Activated CD4-positive, alpha-beta memory T cell treated with anti-CD3 and anti-CD28 coated beads, Interleukin-2, amount 10 ng/mL, durations not matched to agents 7 days and 5 days (primary cell): ENCODE measurements around the gene MFN2. TPM values are rescaled to one million over a fixed set of nuclear protein-coding genes. Genes with fewer than 3 reads are reported as not detected.
"Not testable (repeated sequence)": the region's sequence is repeated elsewhere in the genome, so short reads cannot be mapped to it uniquely, and the experiment has no call there.

Source experiments
- CTCF ChIA-PET: fragments of 350-600 bp; sonication (Branson Sonifier 250); formaldehyde crosslinking; loops from one replicate; lab custom pipeline; 2021; ENCODE audit warnings: antibody characterized with exemption, inconsistent platforms; lab: Charles Lee
- POLR2A ChIA-PET: fragments of 350-600 bp; sonication (Branson Sonifier 250); formaldehyde crosslinking; loops from one replicate; lab custom pipeline; 2021; ENCODE audit warnings: antibody characterized with exemption; lab: Charles Lee
- DNase-seq: peaks from one replicate; pipeline ENCODE4 v3.0.0-alpha.2; 2020
- H3K27ac Mint-ChIP-seq: one replicate; pipeline ENCODE4 v1.8.0; 2021; ENCODE audit warnings: mild to moderate bottlenecking, mixed read lengths
- H3K27me3 Mint-ChIP-seq: one replicate; pipeline ENCODE4 v1.8.0; 2021; ENCODE audit warnings: mixed read lengths
- H3K36me3 Mint-ChIP-seq: one replicate; pipeline ENCODE4 v1.8.0; 2021; ENCODE audit warnings: low read depth, mixed read lengths
- H3K4me1 Mint-ChIP-seq: one replicate; pipeline ENCODE4 v1.8.0; 2021; ENCODE audit warnings: mixed read lengths
- H3K4me3 Mint-ChIP-seq: one replicate; pipeline ENCODE4 v1.8.0; 2021; ENCODE audit warnings: mild to moderate bottlenecking, mixed read lengths
- H3K9me3 Mint-ChIP-seq: one replicate; pipeline ENCODE4 v1.8.0; 2021; ENCODE audit warnings: mixed read lengths
- total RNA-seq, 2 experiments: library from RNA; stranded (reverse); gene quantifications; one replicate each; pipeline ENCODE4 v1.2.3, GENCODE V29; 2021

MFN2 gene
- total RNA-seq: 10 to 100 TPM; 51.4 to 52.1 TPM

- Mint-ChIP-seq H3K9me3 (no peaks in the 10 kb centered on the region), H3K4me3 (peak within 1 kb of the TSS; percentile 95), H3K36me3 (peaks cover 21% of the 10 kb centered on the region), H3K27ac (peak within 1 kb of the TSS; percentile 86), H3K4me1 (peaks cover 51% of the 10 kb centered on the region), H3K27me3 (no peaks in the 10 kb centered on the region)
- CTCF ChIA-PET: interaction anchor here (0.5 to 2.1 kb wide), 9 partner anchors 9 to 202 kb away, joined by 3 to 5 read pairs (median 3); partner anchors contain the start of gene MIIP
- DNase-seq: peak; percentile 94
- POLR2A ChIA-PET: interaction anchor here (0.8 to 9.9 kb wide), 15 partner anchors 12 to 173 kb away, joined by 3 to 296 read pairs (median 4); partner anchors contain the start of genes KIAA2013 and MIIP
Measured at GRCh38 chr1:11979851-11980675, at the start of gene MFN2. Gene MFN2, plus strand, starts transcription at chr1:11980444. Its CDS starts 8,725 bp downstream, at chr1:11989169.

DNA sequence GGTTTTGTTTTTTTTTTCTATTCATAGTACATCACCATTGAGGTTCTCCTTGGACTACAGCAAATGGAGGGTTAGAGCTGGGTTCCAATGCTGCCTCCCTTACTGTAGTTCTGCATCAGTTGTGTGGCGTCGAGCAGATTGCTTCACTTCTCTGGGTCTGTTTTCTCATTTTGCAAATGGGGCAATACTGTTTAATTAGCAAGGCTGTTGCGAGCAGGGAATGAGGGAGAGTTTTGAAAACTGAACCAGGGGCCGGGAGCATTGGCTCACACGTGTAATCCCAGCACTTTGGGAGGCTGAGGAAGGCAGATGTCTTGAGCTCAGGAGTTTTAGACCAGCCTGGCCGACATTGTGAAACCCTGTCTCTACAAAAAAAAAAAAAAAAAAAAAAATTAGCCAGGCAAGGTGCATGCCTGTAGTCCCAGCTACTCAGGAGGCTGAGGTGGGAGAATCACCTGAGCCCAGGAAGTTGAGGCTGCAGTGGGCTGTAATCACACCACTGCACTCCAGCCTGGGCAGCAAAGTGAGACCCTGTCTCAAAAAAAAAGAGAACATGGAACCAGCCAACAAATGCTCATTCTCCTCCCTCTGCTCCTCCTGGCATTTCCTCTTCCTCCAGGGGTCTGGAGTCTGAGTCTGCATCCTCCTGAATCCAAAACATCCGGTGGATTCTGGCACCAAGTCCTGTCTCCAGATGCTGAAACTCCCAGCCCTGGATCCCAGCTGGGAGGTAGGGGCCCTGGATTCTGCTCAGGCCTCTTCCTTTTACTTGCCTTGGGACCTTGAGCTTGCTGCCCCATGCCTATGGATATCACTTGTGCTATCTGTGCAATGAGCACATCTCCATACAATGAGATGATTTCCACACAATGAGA lies 49.4 kb upstream of the MFN2 start:
- POLR2A ChIA-PET: interaction anchor here (6.3 kb wide), 1 partner anchor 22 kb away, joined by 94 read pairs; no protein-coding TSS in a partner anchor
- Mint-ChIP-seq H3K4me1 (peaks cover 12% of the 10 kb centered on the region), H3K27ac (no peak overlapping the region), H3K27me3 (no peaks in the 10 kb centered on the region), H3K4me3 (no peak overlapping the region), H3K36me3 (no peaks in the 10 kb centered on the region), H3K9me3 (no peaks in the 10 kb centered on the region)
- DNase-seq: no peak
- CTCF ChIA-PET: interaction anchor here (1.1 kb wide), 1 partner anchor 21 kb away, joined by 3 read pairs; no protein-coding TSS in a partner anchor

GRCh38 chr1:11931845-11932244 lies 48.4 kb upstream of the MFN2 start:
- CTCF ChIA-PET: no interaction called here
- H3K36me3 Mint-ChIP-seq: no peaks in the 10 kb centered on the region
- H3K27me3 Mint-ChIP-seq: no peaks in the 10 kb centered on the region
- H3K27ac Mint-ChIP-seq: no peak overlapping the region
- no peaks in the 10 kb centered on the region for H3K9me3 Mint-ChIP-seq
- H3K4me3 Mint-ChIP-seq: no peak overlapping the region
- peaks cover 10% of the 10 kb centered on the region for H3K4me1 Mint-ChIP-seq
- DNase-seq: no peak
- POLR2A ChIA-PET: interaction anchor here (6.3 kb wide), 1 partner anchor 23 kb away, joined by 94 read pairs; no protein-coding TSS in a partner anchor

DNA sequence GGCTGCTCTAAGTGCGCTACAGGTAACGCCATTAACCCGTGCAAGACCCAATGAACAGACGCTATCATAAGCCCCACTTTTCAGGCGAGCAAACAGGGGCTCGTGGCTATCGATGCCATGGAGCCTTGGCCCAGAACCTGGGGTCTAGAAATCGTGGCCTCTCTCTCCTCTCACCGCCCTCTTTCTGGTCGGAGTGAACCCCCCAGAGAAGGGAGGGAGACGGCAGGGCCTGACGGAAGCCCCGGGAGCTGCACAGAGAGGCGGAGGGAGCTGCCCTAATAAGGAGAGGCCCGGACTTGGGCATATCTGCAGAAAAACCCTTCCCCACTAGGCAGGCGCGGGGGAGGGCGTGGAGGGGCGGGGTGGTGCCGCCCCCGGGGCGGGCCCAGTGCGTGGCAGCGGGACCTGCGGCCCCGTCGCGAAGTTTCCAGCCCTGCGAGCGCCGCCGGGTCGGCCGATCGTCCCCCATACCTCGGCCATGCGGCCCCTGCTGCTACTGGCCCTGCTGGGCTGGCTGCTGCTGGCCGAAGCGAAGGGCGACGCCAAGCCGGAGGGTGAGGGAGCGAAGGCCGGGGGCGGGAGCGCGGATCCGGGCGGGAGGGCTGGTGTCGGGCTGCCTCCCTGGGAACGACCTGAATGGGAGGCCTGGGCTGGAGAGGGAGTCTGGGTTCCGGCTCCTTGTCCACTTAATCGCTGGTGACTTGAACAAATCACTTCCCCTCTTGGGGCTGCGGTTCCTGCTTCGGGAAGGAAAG lies 45.8 kb upstream of the MFN2 start, which contains the start of gene PLOD1:
PLOD1 (plus strand) TSS at position 416 of the 755 bp plus-strand sequence; CDS start at position 479, 63 bp downstream.
- Mint-ChIP-seq H3K36me3 (no peaks in the 10 kb centered on the region), H3K27me3 (no peaks in the 10 kb centered on the region), H3K9me3 (no peaks in the 10 kb centered on the region), H3K27ac (peak within 1 kb of the TSS; percentile 59), H3K4me3 (peak within 1 kb of the TSS; percentile 80), H3K4me1 (peaks cover 10% of the 10 kb centered on the region)
- POLR2A ChIA-PET: interaction anchor here (0.6 to 7.9 kb wide), 3 partner anchors 8 to 114 kb away, joined by 4 to 121 read pairs (median 7); partner anchors contain the start of gene KIAA2013
- CTCF ChIA-PET: interaction anchor here (0.8 to 1.5 kb wide), 2 partner anchors 27 to 96 kb away, joined by 3 to 5 read pairs; no protein-coding TSS in a partner anchor
- DNase-seq: peak; percentile 91

DNA sequence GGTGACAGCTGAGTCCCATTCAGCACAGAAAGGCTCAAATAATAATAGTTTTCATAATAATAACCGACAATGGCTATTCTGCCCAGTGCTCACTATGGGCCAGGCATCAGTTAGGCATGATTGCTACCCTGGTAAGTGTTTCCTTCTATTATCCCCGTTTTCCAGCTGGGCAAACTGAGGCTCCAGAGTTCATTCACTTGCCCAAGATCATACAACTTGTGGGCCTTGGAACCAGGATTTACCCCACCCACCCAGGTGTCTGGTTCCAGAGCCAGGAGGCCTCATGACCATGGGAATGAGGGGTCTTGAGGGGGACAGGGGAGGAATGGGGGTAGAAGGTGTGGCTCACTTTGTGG lies 45.2 kb upstream of the MFN2 start:
- POLR2A ChIA-PET: interaction anchor here (0.6 to 7.9 kb wide), 3 partner anchors 9 to 113 kb away, joined by 4 to 121 read pairs (median 7); partner anchors contain the start of gene KIAA2013
- peak overlapping the region; percentile 80 for H3K4me3 Mint-ChIP-seq
- no peaks in the 10 kb centered on the region for H3K36me3 Mint-ChIP-seq
- CTCF ChIA-PET: interaction anchor here (0.8 to 1.5 kb wide), 2 partner anchors 27 to 96 kb away, joined by 3 to 5 read pairs; no protein-coding TSS in a partner anchor
- H3K27me3 Mint-ChIP-seq: no peaks in the 10 kb centered on the region
- no peak for DNase-seq
- peaks cover 7% of the 10 kb centered on the region for H3K4me1 Mint-ChIP-seq
- H3K9me3 Mint-ChIP-seq: no peaks in the 10 kb centered on the region
- H3K27ac Mint-ChIP-seq: peak overlapping the region; percentile 47

GRCh38 chr1:11935733-11936132 lies 44.5 kb upstream of the MFN2 start:
- not testable (repeated sequence) for H3K9me3 Mint-ChIP-seq, H3K36me3 Mint-ChIP-seq, H3K4me1 Mint-ChIP-seq, DNase-seq, H3K27ac Mint-ChIP-seq, H3K27me3 Mint-ChIP-seq
- ChIA-PET CTCF (interaction anchor here (1.5 kb wide), 1 partner anchor 28 kb away, joined by 5 read pairs; no protein-coding TSS in a partner anchor), POLR2A (interaction anchor here (1.4 to 7.9 kb wide), 2 partner anchors 9 to 27 kb away, joined by 7 to 121 read pairs; partner anchors contain the start of gene KIAA2013)
- peak overlapping the region; percentile 35 for H3K4me3 Mint-ChIP-seq

DNA sequence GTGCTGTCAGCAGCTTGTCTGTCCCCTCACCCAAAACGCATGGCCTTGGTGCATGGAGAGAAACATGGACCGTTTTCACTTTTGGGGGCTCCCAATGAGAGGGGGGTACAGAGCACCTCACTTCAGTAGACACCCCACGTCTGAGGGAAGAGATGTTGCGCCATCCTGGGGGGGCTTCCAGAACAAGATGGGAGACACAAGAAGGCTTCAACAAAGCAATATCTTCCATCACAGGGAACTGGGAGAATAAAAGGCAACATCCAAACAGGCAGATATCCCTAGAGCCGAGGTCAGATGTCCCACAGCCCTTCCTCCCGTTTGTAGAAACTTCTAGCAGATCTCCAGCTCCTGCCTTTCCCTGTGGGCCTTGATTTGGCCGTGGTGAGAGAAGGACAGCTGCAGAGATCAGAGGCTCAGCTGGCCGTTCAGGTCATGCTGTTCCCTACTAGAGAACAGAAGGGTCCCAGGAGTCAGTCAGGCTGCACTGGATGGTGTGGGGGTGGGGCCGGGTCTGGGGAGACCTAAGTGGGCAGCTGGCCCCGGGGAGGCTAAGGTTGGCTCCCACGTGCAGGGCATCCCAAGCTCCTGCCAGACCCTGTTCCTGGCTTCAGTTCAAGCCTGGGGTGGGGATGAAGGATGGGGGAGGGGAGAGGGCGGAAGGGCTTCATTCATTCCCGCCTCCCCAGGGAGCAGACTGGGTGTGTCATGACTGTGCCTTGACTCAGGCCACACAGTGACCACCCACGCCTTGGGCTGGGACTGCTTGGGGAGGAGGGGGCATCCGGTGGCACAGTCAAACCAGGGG lies 41.3 kb upstream of the MFN2 start:
- Mint-ChIP-seq H3K27ac (no peak overlapping the region), H3K4me3 (no peak overlapping the region), H3K27me3 (no peaks in the 10 kb centered on the region), H3K36me3 (peaks cover 2% of the 10 kb centered on the region), H3K9me3 (no peaks in the 10 kb centered on the region), H3K4me1 (peaks cover 6% of the 10 kb centered on the region)
- DNase-seq: no peak
- CTCF ChIA-PET: no interaction called here
- POLR2A ChIA-PET: interaction anchor here (0.8 to 7.9 kb wide), 2 partner anchors 12 to 30 kb away, joined by 3 to 121 read pairs; partner anchors contain the start of gene KIAA2013

GRCh38 chr1:11939794-11940193 lies 40.5 kb upstream of the MFN2 start:
- POLR2A ChIA-PET: interaction anchor here (7.9 kb wide), 1 partner anchor 31 kb away, joined by 121 read pairs; no protein-coding TSS in a partner anchor
- H3K36me3 Mint-ChIP-seq, H3K4me1 Mint-ChIP-seq, H3K27me3 Mint-ChIP-seq, DNase-seq, CTCF ChIA-PET, H3K9me3 Mint-ChIP-seq, H3K27ac Mint-ChIP-seq, H3K4me3 Mint-ChIP-seq: not testable (repeated sequence)

- H3K4me1 Mint-ChIP-seq: peaks cover 6% of the 10 kb centered on the region
- no peaks in the 10 kb centered on the region for H3K27me3 Mint-ChIP-seq
Measured at GRCh38 chr1:11940260-11940921, 39.9 kb upstream of the MFN2 start.

DNA sequence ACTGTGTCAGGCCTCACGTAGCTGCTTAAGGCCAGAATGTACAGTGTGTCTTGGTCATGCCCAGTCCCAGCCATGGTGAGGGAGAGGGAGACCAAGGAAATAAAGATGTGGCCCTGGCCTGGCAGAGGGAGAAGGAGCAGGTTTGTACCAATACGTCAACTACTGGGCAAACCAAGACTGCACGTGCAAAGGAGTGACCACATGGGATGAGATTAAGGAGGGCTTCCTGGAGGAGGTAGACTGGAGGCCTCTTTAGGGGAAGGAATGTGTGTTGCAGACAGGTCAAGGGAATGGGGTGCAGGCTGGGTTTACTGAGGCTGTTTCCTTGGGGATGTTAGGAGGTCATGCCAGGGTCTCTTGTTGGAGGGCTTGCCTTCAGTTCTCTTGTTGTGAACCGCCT lies 38.0 kb upstream of the MFN2 start:
- POLR2A ChIA-PET: no interaction called here
- Mint-ChIP-seq H3K27ac (no peak overlapping the region), H3K4me3 (no peak overlapping the region), H3K27me3 (no peaks in the 10 kb centered on the region), H3K9me3 (peaks cover 6% of the 10 kb centered on the region), H3K36me3 (peaks cover 10% of the 10 kb centered on the region), H3K4me1 (peaks cover 3% of the 10 kb centered on the region)
- CTCF ChIA-PET: interaction anchor here (0.6 kb wide), 1 partner anchor 1456 kb away, joined by 4 read pairs; no protein-coding TSS in a partner anchor
- no peak for DNase-seq

More at GRCh38 chr1:11940260-11940921, 39.9 kb upstream of the MFN2 start:
- no peak for DNase-seq
- Mint-ChIP-seq H3K4me3 (no peak overlapping the region), H3K9me3 (no peaks in the 10 kb centered on the region), H3K36me3 (peaks cover 2% of the 10 kb centered on the region), H3K27ac (no peak overlapping the region)
- ChIA-PET POLR2A (interaction anchor here (7.9 kb wide), 1 partner anchor 32 kb away, joined by 121 read pairs; no protein-coding TSS in a partner anchor), CTCF (no interaction called here)
